ENCODE results near the gene INTS1.

DNA sequence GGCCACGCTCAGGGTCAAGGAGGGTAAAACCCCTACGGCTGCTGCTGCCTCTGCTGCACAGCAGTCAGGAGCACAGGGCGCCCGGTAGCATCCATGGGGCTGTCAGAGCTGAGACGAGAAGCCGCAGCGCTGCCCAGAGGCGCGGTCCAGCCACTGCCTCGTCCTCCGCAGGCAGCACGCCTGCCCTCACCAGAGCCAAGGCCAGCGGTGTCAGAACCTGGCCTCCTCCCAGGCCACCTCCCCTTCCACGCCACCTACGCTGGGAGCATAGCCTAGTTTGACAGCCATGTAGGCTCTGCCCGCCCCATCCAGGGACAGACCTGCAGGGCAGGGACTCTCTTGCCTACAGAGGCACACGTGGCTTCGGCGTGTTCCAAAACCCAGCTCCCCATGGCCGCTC lies 16.2 kb downstream of the INTS1 start:
- no peak for TF ChIP-seq TAF1 (IDR thresholded peaks at IDR 0.05; ENCODE audit: low read depth)
- TF ChIP-seq, protein P1, sequence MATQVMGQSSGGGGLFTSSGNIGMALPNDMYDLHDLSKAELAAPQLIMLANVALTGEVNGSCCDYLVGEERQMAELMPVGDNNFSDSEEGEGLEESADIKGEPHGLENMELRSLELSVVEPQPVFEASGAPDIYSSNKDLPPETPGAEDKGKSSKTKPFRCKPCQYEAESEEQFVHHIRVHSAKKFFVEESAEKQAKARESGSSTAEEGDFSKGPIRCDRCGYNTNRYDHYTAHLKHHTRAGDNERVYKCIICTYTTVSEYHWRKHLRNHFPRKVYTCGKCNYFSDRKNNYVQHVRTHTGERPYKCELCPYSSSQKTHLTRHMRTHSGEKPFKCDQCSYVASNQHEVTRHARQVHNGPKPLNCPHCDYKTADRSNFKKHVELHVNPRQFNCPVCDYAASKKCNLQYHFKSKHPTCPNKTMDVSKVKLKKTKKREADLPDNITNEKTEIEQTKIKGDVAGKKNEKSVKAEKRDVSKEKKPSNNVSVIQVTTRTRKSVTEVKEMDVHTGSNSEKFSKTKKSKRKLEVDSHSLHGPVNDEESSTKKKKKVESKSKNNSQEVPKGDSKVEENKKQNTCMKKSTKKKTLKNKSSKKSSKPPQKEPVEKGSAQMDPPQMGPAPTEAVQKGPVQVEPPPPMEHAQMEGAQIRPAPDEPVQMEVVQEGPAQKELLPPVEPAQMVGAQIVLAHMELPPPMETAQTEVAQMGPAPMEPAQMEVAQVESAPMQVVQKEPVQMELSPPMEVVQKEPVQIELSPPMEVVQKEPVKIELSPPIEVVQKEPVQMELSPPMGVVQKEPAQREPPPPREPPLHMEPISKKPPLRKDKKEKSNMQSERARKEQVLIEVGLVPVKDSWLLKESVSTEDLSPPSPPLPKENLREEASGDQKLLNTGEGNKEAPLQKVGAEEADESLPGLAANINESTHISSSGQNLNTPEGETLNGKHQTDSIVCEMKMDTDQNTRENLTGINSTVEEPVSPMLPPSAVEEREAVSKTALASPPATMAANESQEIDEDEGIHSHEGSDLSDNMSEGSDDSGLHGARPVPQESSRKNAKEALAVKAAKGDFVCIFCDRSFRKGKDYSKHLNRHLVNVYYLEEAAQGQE (IDR thresholded peaks at IDR 0.05; ENCODE audit: low read depth), result no peak
- no peak for TF ChIP-seq YY1 (IDR thresholded peaks at IDR 0.05; ENCODE audit: low read depth)
- no peak for TF ChIP-seq TEAD4 (IDR thresholded peaks at IDR 0.05)
- TF ChIP-seq EP300 (IDR thresholded peaks at IDR 0.05; ENCODE audit: borderline replicate concordance), result no peak
- TF ChIP-seq NFIC (IDR thresholded peaks at IDR 0.05), result no peak
- no peak for TF ChIP-seq CEBPB (IDR thresholded peaks at IDR 0.05)
- TF ChIP-seq, protein P2, sequence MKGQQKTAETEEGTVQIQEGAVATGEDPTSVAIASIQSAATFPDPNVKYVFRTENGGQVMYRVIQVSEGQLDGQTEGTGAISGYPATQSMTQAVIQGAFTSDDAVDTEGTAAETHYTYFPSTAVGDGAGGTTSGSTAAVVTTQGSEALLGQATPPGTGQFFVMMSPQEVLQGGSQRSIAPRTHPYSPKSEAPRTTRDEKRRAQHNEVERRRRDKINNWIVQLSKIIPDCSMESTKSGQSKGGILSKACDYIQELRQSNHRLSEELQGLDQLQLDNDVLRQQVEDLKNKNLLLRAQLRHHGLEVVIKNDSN (IDR thresholded peaks at IDR 0.05), result no peak
